GM10266 (cell line): ENCODE data around the gene HSPG2.

Experiments
- DNase-seq: peaks from one replicate; pipeline ENCODE4 v3.0.0; 2012; ENCODE audit errors: extremely low spot score
- CTCF ChIP-seq: IDR thresholded peaks from 2 replicates; pipeline ENCODE4 v1.5.1; 2012; ENCODE audit warnings: mild to moderate bottlenecking, low read depth; ENCODE audit not compliant: control insufficient read depth, insufficient read depth; ENCODE audit errors: missing control alignments

The HSPG2 gene

GRCh38 chr1:21866707-21867043 is 70.4 kb downstream of the HSPG2 start:
- peak; percentile 53 for DNase-seq
- TF ChIP-seq CTCF: no peak

GRCh38 chr1:21865943-21866706 is 71.0 kb downstream of the HSPG2 start:
- TF ChIP-seq CTCF: no peak

GRCh38 chr1:21865609-21865942 is 71.5 kb downstream of the HSPG2 start:
- no peak for TF ChIP-seq CTCF
- DNase-seq: no peak

More at GRCh38 chr1:21865943-21866706, 71.0 kb downstream of the HSPG2 start:
- peak; percentile 81 for DNase-seq

GRCh38 chr1:21864730-21865129 is 72.4 kb downstream of the HSPG2 start:
- no peak for DNase-seq

GRCh38 chr1:21863981-21864380 is 73.1 kb downstream of the HSPG2 start:
- TF ChIP-seq CTCF: no peak
- DNase-seq: no peak

More at GRCh38 chr1:21864730-21865129, 72.4 kb downstream of the HSPG2 start:
- no peak for TF ChIP-seq CTCF

GRCh38 chr1:21861602-21862429 is 75.3 kb downstream of the HSPG2 start:
- no peak for TF ChIP-seq CTCF
- DNase-seq: no peak

- DNase-seq: no peak
- no peak for TF ChIP-seq CTCF
Observed at GRCh38 chr1:21860971-21861370, 76.1 kb downstream of the HSPG2 start.
